K562 (cell line): ENCODE measurements around the gene CDC42EP3. TPM values are rescaled to one million over a fixed set of nuclear protein-coding genes. Genes with fewer than 3 reads are reported as not detected.

Experiments used
- ATAC-seq: fragments of 200-7000 bp; cut with Tn5 transposase; 3 replicates; pipeline ENCODE4 v1.9.1; 2020; ENCODE audit warnings: moderate library complexity
- BruUV-seq: library from RNA; stranded (reverse); fragments of 400-500 nt; replicated peaks from 2 replicates; lab custom pipeline; 2021; lab: Mats Ljungman, UMichigan
- CTCF ChIA-PET: fragments of 300-600 bp; formaldehyde crosslinking; extraction: SDS; loops from one replicate; lab custom pipeline; 2021; ENCODE audit warnings: low intra/inter-chr PET ratio; lab: Yijun Ruan, JAX
- POLR2A ChIA-PET: fragments of 300-600, 350-650 bp; sonication (Branson Sonifier 250); formaldehyde crosslinking; extraction: SDS; loops from one replicate; lab custom pipeline; 2021; ENCODE audit warnings: antibody characterized with exemption, inconsistent platforms; lab: Yijun Ruan, JAX
- DNase-seq, 4 experiments: peaks; one replicate each; pipeline versions ENCODE4 v3.0.0 to v3.0.0-alpha.2; 2011 to 2018; ENCODE audit warnings: low spot score in 3 of 4, mixed read lengths in 3 of 4; ENCODE audit errors: extremely low read depth in 1 of 4
- FAIRE-seq: peaks from 2 replicates; lab custom pipeline; 2011; peaks lifted over from hg19 to GRCh38; lab: Jason Lieb, UNC
- H2AFZ ChIP-seq: 2 replicates; pipeline ENCODE4 v1.6.0; 2011; ENCODE audit warnings: low read depth, low read length, control low read depth, inconsistent platforms
- H3K27ac ChIP-seq: fragments of 200-600 bp; 3 replicates; pipeline ENCODE4 v1.8.0; 2011; ENCODE audit warnings: low read depth, mild to moderate bottlenecking, control low read depth, inconsistent platforms, low read length, moderate library complexity, mixed read lengths; ENCODE audit errors: extremely low read depth
- H3K27me3 ChIP-seq, 2 experiments: fragments of 300-600 bp in 1 of 2; 2 replicates in 1 of 2; 3 replicates in 1 of 2; pipeline versions ENCODE4 v1.6.0 to v1.8.0; 2011; ENCODE audit warnings: inconsistent platforms in 2 of 2, low read length in 2 of 2, mild to moderate bottlenecking in 1 of 2, mixed read lengths in 1 of 2, moderate library complexity in 1 of 2; ENCODE audit not compliant: control insufficient read depth in 2 of 2, insufficient read depth in 2 of 2
- H3K36me3 ChIP-seq: fragments of 300-600 bp; 3 replicates; pipeline ENCODE4 v1.8.0; 2011; ENCODE audit warnings: mild to moderate bottlenecking, low read length, inconsistent platforms; ENCODE audit not compliant: control insufficient read depth, insufficient read depth
- H3K4me1 ChIP-seq, 2 experiments: fragments of 200-600 bp in 1 of 2; replicated peaks in 1 of 2; 2 replicates in 1 of 2; 3 replicates in 1 of 2; pipeline versions ENCODE4 v1.5.1 to v1.8.0; 2011; ENCODE audit warnings: inconsistent platforms in 2 of 2, low read length in 2 of 2, mild to moderate bottlenecking in 1 of 2, mixed read lengths in 1 of 2, moderate library complexity in 1 of 2; ENCODE audit not compliant: control insufficient read depth in 2 of 2, insufficient read depth in 2 of 2
- H3K4me2 ChIP-seq: 2 replicates; pipeline ENCODE4 v1.6.1; 2011; ENCODE audit warnings: low read length, control low read depth, inconsistent platforms, mixed read lengths; ENCODE audit not compliant: insufficient read depth
- H3K4me3 ChIP-seq: fragments of 200-600 bp; sonication (generic), shearing (Covaris generic); 2 replicates; pipeline ENCODE4 v1.5.1; 2016; ENCODE audit warnings: control low read depth, inconsistent platforms
- H3K79me2 ChIP-seq: fragments of 200-600 bp; 3 replicates; pipeline ENCODE4 v1.8.0; 2011; ENCODE audit warnings: low read length, inconsistent platforms; ENCODE audit not compliant: control insufficient read depth, insufficient read depth
- H3K9ac ChIP-seq, 2 experiments: 2 replicates each; pipeline versions ENCODE4 v1.6.0 to v1.6.1; 2011; ENCODE audit warnings: low read depth in 2 of 2, low read length in 2 of 2, control low read depth in 1 of 2, inconsistent platforms in 1 of 2, mild to moderate bottlenecking in 1 of 2, mixed read lengths in 1 of 2; ENCODE audit not compliant: insufficient read depth in 1 of 2
- H3K9me1 ChIP-seq: one replicate; pipeline ENCODE4 v1.6.0; 2011; ENCODE audit warnings: inconsistent platforms, mild to moderate bottlenecking, low read length, moderate library complexity; ENCODE audit not compliant: control insufficient read depth, insufficient read depth
- H3K9me3 ChIP-seq: replicated peaks from 2 replicates; pipeline ENCODE4 v1.5.1; 2011; ENCODE audit warnings: low read depth, low read length, inconsistent platforms; ENCODE audit not compliant: control insufficient read depth, insufficient read depth
- H4K20me1 ChIP-seq: replicated peaks from 2 replicates; pipeline ENCODE4 v1.6.1; 2011; ENCODE audit warnings: low read length, inconsistent platforms, mixed read lengths; ENCODE audit not compliant: control insufficient read depth, insufficient read depth
- CBX2 ChIP-seq: fragments of 200-600 bp; sonication (generic); IDR thresholded peaks from one replicate; pipeline ENCODE4 v1.6.1; 2012; ENCODE audit warnings: mild to moderate bottlenecking, low read length, inconsistent platforms; ENCODE audit not compliant: insufficient read depth, poor library complexity, severe bottlenecking
- CBX8 ChIP-seq: fragments of 200-600 bp; sonication (generic); IDR thresholded peaks from 2 replicates; pipeline ENCODE4 v1.6.1; 2012; ENCODE audit warnings: borderline replicate concordance, mixed run types, low read depth, mild to moderate bottlenecking, moderate library complexity, mixed read lengths, low read length, control low read depth, inconsistent platforms; ENCODE audit not compliant: poor library complexity, severe bottlenecking; ENCODE audit errors: extremely low read depth
- CREBBP ChIP-seq: IDR thresholded peaks from one replicate; pipeline ENCODE4 v1.6.1; 2012; ENCODE audit warnings: low read depth, mild to moderate bottlenecking, control low read depth, inconsistent platforms, low read length
- IFI16 ChIP-seq: fragments of 250-450 bp; sonication (Bioruptor Pico); IDR thresholded peaks from 2 replicates; pipeline ENCODE4 v2.1.2; 2022; ENCODE audit warnings: mild to moderate bottlenecking, inconsistent platforms
- NFIC ChIP-seq: fragments of 450-650 bp; IDR thresholded peaks from 2 replicates; pipeline ENCODE4 v1.6.1; 2017; ENCODE audit warnings: mild to moderate bottlenecking, inconsistent platforms
- PHB ChIP-seq: fragments of 250-450 bp; sonication (Bioruptor Pico); IDR thresholded peaks from 2 replicates; pipeline ENCODE4 v1.5.0; 2021
- PHB2 ChIP-seq: fragments of 450-650 bp; IDR thresholded peaks from 2 replicates; pipeline ENCODE4 v1.6.1; 2017; ENCODE audit warnings: low read depth
- PHF8 ChIP-seq: fragments of 200-600 bp; sonication (generic); IDR thresholded peaks from 2 replicates; pipeline ENCODE4 v1.6.1; 2012; ENCODE audit warnings: mixed run types, mild to moderate bottlenecking, inconsistent platforms, low read length, moderate library complexity, borderline replicate concordance
- POLR2G ChIP-seq: fragments of 200-400 bp; formaldehyde crosslinking; IDR thresholded peaks from 2 replicates; pipeline ENCODE4 v1.6.1; 2017; ENCODE audit warnings: low read depth, mild to moderate bottlenecking, antibody characterized with exemption, low read length, moderate library complexity
- RBFOX2 ChIP-seq: fragments of 200-400 bp; formaldehyde crosslinking; IDR thresholded peaks from 2 replicates; pipeline ENCODE4 v1.6.1; 2017; ENCODE audit warnings: low read depth, mild to moderate bottlenecking, low read length, moderate library complexity
- SMC3 ChIP-seq: conservative IDR thresholded peaks from 2 replicates; pipeline ENCODE4 v1.6.1; 2011; ENCODE audit warnings: low read depth, low read length, improper control_type of control experiment; ENCODE audit not compliant: insufficient read depth
- SPI1 ChIP-seq: IDR thresholded peaks from 2 replicates; pipeline ENCODE4 v1.6.1; 2011; ENCODE audit warnings: low read depth, low read length, control low read depth, borderline replicate concordance
- ZNF197 ChIP-seq: fragments of 200-800 bp; sonication (Bioruptor generic); IDR thresholded peaks from 2 replicates; pipeline ENCODE4 v1.6.1; 2016; ENCODE audit warnings: low read depth, missing genetic modification characterization, missing compliant biosample characterization
- WGBS: fragments of 100-300 bp; shearing (Covaris generic); methylation state at CpG from one replicate; pipeline ENCODE4 v1.1.6; 2016; ENCODE audit warnings: low coverage, mixed read lengths; ENCODE audit not compliant: insufficient coverage; ENCODE audit errors: missing lambda C conversion rate; 5-methylcytosine and 5-hydroxymethylcytosine counted together
- in situ Hi-C: fragments of 300-500 bp; cut with MboI; formaldehyde crosslinking; loops from 4 replicates; pipeline ENCODE4 v1.15.0; 2018; ENCODE audit warnings: inconsistent platforms, mixed read lengths
- intact Hi-C: fragments of 100-400 bp; cut with micrococcal nuclease; formaldehyde crosslinking; loops from 2 replicates; pipeline ENCODE4 v1.14.2; 2022
- polyA plus RNA-seq, 8 experiments: library from polyadenylated mRNA; depleted of rRNA in 4 of 8; stranded (reverse) in 5 of 8; unstranded in 3 of 8; fragments of >200 nt; fragmentation: Nextera tagmentation in 2 of 8; fragmentation: Illumina TruSeq in 1 of 8; extraction: Ambion mirVana in 2 of 8; extraction: Trizol in 1 of 8; gene quantifications; 2 replicates each; pipeline versions ENCODE4 v1.2.1 to v1.2.3, GENCODE V29; 2011 to 2014; ENCODE audit warnings: inconsistent platforms in 1 of 8, missing spikeins in 1 of 8
- total RNA-seq, 7 experiments: library from RNA; depleted of rRNA in 6 of 7; stranded (reverse); fragments of >200 nt in 6 of 7; fragmentation: Illumina TruSeq in 2 of 7; extraction: Trizol in 2 of 7; gene quantifications; 2 replicates each; pipeline versions ENCODE4 v1.2.1 to v1.2.3, GENCODE V29; 2011 to 2021; ENCODE audit warnings: low replicate concordance in 1 of 7
- TF ChIP-seq, protein P1 (sequence below): fragments of 200-800 bp; sonication (Bioruptor generic); IDR thresholded peaks from 2 replicates; pipeline ENCODE4 v1.6.1; 2017; ENCODE audit warnings: missing genetic modification characterization, missing compliant biosample characterization
- TF ChIP-seq, protein P2 (sequence below): fragments of 250-450 bp; sonication (Bioruptor Pico); IDR thresholded peaks from 2 replicates; pipeline ENCODE4 v1.4.0; 2020
- TF ChIP-seq, protein P3 (sequence below): fragments of 250-450 bp; sonication (Bioruptor Pico); IDR thresholded peaks from 2 replicates; pipeline ENCODE4 v1.8.0; 2021; ENCODE audit warnings: moderate library complexity, mild to moderate bottlenecking, inconsistent platforms

The CDC42EP3 gene
- total and polyA plus RNA-seq, 9 of the 15 experiments (the other 6 are each of a cell fraction or from before 2014, with no cell fraction given): 0.72 to 6.4 (median 2.0) TPM

DNA sequence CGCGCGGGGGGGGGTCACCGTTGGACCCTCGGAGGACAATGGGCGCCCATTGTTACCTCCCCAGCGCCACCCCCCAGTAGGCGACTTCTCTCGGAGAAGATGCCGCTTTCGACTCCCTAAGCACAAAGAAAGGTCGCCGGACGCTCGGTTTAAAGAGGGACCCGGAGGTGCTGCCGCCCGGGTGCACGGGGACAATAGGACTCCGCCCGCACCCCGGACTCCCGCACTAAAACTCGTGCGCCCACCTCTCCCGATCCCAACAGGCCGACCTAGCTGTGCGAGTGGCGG, 318 bp upstream of the CDC42EP3 start (continued):
- TF ChIP-seq, protein P1, sequence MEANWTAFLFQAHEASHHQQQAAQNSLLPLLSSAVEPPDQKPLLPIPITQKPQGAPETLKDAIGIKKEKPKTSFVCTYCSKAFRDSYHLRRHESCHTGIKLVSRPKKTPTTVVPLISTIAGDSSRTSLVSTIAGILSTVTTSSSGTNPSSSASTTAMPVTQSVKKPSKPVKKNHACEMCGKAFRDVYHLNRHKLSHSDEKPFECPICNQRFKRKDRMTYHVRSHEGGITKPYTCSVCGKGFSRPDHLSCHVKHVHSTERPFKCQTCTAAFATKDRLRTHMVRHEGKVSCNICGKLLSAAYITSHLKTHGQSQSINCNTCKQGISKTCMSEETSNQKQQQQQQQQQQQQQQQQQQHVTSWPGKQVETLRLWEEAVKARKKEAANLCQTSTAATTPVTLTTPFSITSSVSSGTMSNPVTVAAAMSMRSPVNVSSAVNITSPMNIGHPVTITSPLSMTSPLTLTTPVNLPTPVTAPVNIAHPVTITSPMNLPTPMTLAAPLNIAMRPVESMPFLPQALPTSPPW: peak; percentile 58
- TF ChIP-seq PHB (CRISPR knock-in tag) (peak; percentile 69; the same call in 1 of the 2 replicates), RBFOX2 (peak; percentile 60; the same call in 1 of the 2 replicates), CREBBP (no peak), POLR2G (peak; percentile 55), PHF8 (peak; percentile 24; the same call in 1 of the 2 replicates), NFIC (peak; percentile 31; the same call in 1 of the 2 replicates)

DNA sequence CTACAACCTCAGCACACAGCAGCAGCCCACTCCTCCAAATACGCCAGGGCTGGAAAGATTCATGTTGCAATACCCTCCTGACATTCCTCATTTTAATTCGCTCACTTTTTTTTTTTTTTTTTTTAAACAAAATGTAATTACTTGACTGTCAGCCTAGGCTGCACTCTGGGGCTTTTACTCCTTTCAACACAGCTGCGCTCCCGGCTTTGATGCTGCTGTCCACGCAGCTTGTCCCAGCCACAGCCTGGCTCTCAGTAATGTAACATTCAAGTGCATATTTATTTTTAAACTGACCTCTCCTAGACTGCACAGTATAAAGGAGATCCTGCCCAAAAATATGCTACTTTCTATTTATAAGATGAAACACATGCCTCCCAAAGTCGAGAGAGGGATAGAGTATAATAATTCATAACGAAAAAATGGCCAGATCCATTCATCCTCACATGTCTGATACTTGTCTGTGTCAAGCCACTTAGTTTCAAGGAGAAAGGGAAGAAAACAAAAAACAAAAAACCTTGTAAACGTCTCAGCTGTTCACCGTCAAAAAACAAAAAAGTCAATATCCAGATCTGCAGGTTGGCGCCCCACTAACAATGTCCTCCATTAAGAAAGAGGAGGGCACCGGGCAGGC, 949 bp downstream of the CDC42EP3 start:
- intact Hi-C loops: loop anchor here (1.0 kb wide), 1 partner anchor 44 kb away; no protein-coding TSS in a partner anchor
- CTCF ChIA-PET: no interaction called here
- FAIRE-seq: no peak
- TF ChIP-seq, protein P2, sequence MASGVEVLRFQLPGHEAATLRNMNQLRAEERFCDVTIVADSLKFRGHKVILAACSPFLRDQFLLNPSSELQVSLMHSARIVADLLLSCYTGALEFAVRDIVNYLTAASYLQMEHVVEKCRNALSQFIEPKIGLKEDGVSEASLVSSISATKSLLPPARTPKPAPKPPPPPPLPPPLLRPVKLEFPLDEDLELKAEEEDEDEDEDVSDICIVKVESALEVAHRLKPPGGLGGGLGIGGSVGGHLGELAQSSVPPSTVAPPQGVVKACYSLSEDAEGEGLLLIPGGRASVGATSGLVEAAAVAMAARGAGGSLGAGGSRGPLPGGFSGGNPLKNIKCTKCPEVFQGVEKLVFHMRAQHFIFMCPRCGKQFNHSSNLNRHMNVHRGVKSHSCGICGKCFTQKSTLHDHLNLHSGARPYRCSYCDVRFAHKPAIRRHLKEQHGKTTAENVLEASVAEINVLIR: no peak
- TF ChIP-seq ZNF197 (no peak), SMC3 (no peak), IFI16 (CRISPR knock-in tag) (no peak), CBX2 (peak; percentile 69), CBX8 (peak; percentile 64), SPI1 (no peak), PHB2 (no peak)
- TF ChIP-seq, protein P3, sequence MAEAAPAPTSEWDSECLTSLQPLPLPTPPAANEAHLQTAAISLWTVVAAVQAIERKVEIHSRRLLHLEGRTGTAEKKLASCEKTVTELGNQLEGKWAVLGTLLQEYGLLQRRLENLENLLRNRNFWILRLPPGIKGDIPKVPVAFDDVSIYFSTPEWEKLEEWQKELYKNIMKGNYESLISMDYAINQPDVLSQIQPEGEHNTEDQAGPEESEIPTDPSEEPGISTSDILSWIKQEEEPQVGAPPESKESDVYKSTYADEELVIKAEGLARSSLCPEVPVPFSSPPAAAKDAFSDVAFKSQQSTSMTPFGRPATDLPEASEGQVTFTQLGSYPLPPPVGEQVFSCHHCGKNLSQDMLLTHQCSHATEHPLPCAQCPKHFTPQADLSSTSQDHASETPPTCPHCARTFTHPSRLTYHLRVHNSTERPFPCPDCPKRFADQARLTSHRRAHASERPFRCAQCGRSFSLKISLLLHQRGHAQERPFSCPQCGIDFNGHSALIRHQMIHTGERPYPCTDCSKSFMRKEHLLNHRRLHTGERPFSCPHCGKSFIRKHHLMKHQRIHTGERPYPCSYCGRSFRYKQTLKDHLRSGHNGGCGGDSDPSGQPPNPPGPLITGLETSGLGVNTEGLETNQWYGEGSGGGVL (CRISPR knock-in tag): no peak

More for the DNA sequence above, 949 bp downstream of the CDC42EP3 start:
- Histone ChIP-seq H3K9me1 (no peaks in the 10 kb centered on the region), H4K20me1 (peaks cover 3% of the 10 kb centered on the region), H2AFZ (no peak overlapping the region), H3K27ac (no peak overlapping the region), H3K27me3 (peaks cover 0 to 12% of the 10 kb centered on the region in 2 experiments; a peak in 2 of 5 replicates), H3K36me3 (no peaks in the 10 kb centered on the region), H3K79me2 (no peaks in the 10 kb centered on the region; the same call in 2 of the 3 replicates), H3K4me3 (peak overlapping the region; percentile 67), H3K9ac (peak overlapping the region in 1 of 2 experiments; percentile 87; a peak in 2 of 4 replicates), H3K9me3 (no peaks in the 10 kb centered on the region), H3K4me2 (peak overlapping the region; percentile 69), H3K4me1 (peaks cover 13 to 22% of the 10 kb centered on the region in 2 experiments; a peak in 4 of 5 replicates)
- 42% methylated on average over 11 of the region's 11 CpGs for WGBS
- DNase-seq (no peak), ATAC-seq (no peak)
- no TSS peak for BruUV-seq
- POLR2A ChIA-PET: interaction anchor here (0.8 kb wide), 1 partner anchor 1763 kb away, joined by 3 read pairs; no protein-coding TSS in a partner anchor
- in situ Hi-C loops: no loop called here
